ENCODE data around the gene TIPRL. TPM values are rescaled to one million over a fixed set of nuclear protein-coding genes. Genes with fewer than 3 reads are reported as not detected.

Gene TIPRL
- 36.9 and 41.5 TPM in 2 replicates for total RNA-seq (2014; rRNA removed; shearing (Covaris generic))

GRCh38 chr1:168178638-168179437 is at the start of gene TIPRL:
TIPRL (plus strand) TSS chr1:168178962; CDS start chr1:168179078, 116 bp downstream.
- Histone ChIP-seq H3K4me1 (peaks cover 6% of the 10 kb centered on the region), H3K27ac (peak within 1 kb of the TSS; percentile 75), H3K9me3 (replicated peaks) (no peaks in the 10 kb centered on the region), H3K4me3 (peak within 1 kb of the TSS; percentile 87), H3K36me3 (no peaks in the 10 kb centered on the region), H3K27me3 (no peaks in the 10 kb centered on the region)
- peak; percentile 95 to 98 for DNase-seq

GRCh38 chr1:168129933-168130332 is 48.8 kb upstream of the TIPRL start:
- no peak for DNase-seq
- 0 out of 2 replicates have a peak, but pooled peaks cover 2% of the 10 kb centered on the region for H3K36me3 ChIP-seq
- no peak overlapping the region for H3K4me3 ChIP-seq
- no peaks in the 10 kb centered on the region for H3K27me3 ChIP-seq
- H3K4me1 ChIP-seq = no peaks in the 10 kb centered on the region
- H3K9me3 ChIP-seq (replicated peaks) = no peaks in the 10 kb centered on the region
- no peak overlapping the region for H3K27ac ChIP-seq

GRCh38 chr1:168134132-168134531 is 44.6 kb upstream of the TIPRL start:
- Histone ChIP-seq H3K36me3 (0 out of 2 replicates have a peak, but pooled peaks cover 2% of the 10 kb centered on the region), H3K27ac (no peak overlapping the region), H3K4me1 (no peaks in the 10 kb centered on the region), H3K4me3 (no peak overlapping the region), H3K27me3 (no peaks in the 10 kb centered on the region), H3K9me3 (replicated peaks) (no peaks in the 10 kb centered on the region)
- DNase-seq = no peak

- 0 out of 2 replicates have a peak, but pooled peaks cover 2% of the 10 kb centered on the region for H3K36me3 ChIP-seq
- H3K27me3 ChIP-seq = no peaks in the 10 kb centered on the region
- H3K4me3 ChIP-seq = no peak overlapping the region
- H3K4me1 ChIP-seq = no peaks in the 10 kb centered on the region
- no peak overlapping the region for H3K27ac ChIP-seq
- DNase-seq = no peak
- H3K9me3 ChIP-seq (replicated peaks) = no peaks in the 10 kb centered on the region
These were observed 44.1 kb upstream of the TIPRL start for GRCh38 chr1:168134642-168135041.

GRCh38 chr1:168135116-168135920 is 43.4 kb upstream of the TIPRL start:
- H3K27ac ChIP-seq = no peak overlapping the region; the same call in 1 of the 2 replicates
- DNase-seq = peak; percentile 14 to 32
- peak overlapping the region; percentile 95 for H3K4me3 ChIP-seq
- H3K9me3 ChIP-seq (replicated peaks) = no peaks in the 10 kb centered on the region
- H3K27me3 ChIP-seq = no peaks in the 10 kb centered on the region
- H3K4me1 ChIP-seq = no peaks in the 10 kb centered on the region
- H3K36me3 ChIP-seq = 0 out of 2 replicates have a peak, but pooled peaks cover 2% of the 10 kb centered on the region

GRCh38 chr1:168135921-168136708 is 42.6 kb upstream of the TIPRL start:
- Histone ChIP-seq H3K4me1 (no peaks in the 10 kb centered on the region), H3K9me3 (replicated peaks) (no peaks in the 10 kb centered on the region), H3K4me3 (peak overlapping the region; percentile 95), H3K27ac (peak overlapping the region; percentile 41; the same call in 1 of the 2 replicates), H3K27me3 (no peaks in the 10 kb centered on the region), H3K36me3 (0 out of 2 replicates have a peak, but pooled peaks cover 2% of the 10 kb centered on the region)
- peak; percentile 22 to 58 for DNase-seq

GRCh38 chr1:168136709-168137514 is 41.9 kb upstream of the TIPRL start, which contains the start of gene GPR161:
GPR161 (minus strand) TSS chr1:168136930; CDS start chr1:168104850, 32,080 bp downstream.
- Histone ChIP-seq H3K9me3 (replicated peaks) (no peaks in the 10 kb centered on the region), H3K27ac (peak within 1 kb of the TSS; percentile 41; the same call in 1 of the 2 replicates), H3K4me1 (no peaks in the 10 kb centered on the region), H3K27me3 (no peaks in the 10 kb centered on the region), H3K4me3 (peak within 1 kb of the TSS; percentile 95), H3K36me3 (no peaks in the 10 kb centered on the region)
- DNase-seq = peak; percentile 53 to 62

GRCh38 chr1:168137515-168137821 is 41.3 kb upstream of the TIPRL start:
- H3K4me1 ChIP-seq = no peaks in the 10 kb centered on the region
- H3K9me3 ChIP-seq (replicated peaks) = no peaks in the 10 kb centered on the region
- peak overlapping the region; percentile 95 for H3K4me3 ChIP-seq
- H3K27ac ChIP-seq = no peak overlapping the region; the same call in 1 of the 2 replicates
- H3K36me3 ChIP-seq = no peaks in the 10 kb centered on the region
- no peaks in the 10 kb centered on the region for H3K27me3 ChIP-seq
- DNase-seq = no peak

- Histone ChIP-seq H3K27ac (no peak overlapping the region), H3K27me3 (no peaks in the 10 kb centered on the region), H3K4me3 (no peak overlapping the region), H3K4me1 (no peaks in the 10 kb centered on the region), H3K36me3 (no peaks in the 10 kb centered on the region), H3K9me3 (replicated peaks) (no peaks in the 10 kb centered on the region)
- DNase-seq = no peak
These were observed 40.6 kb upstream of the TIPRL start for GRCh38 chr1:168138134-168138533.

GRCh38 chr1:168139070-168139469 is 39.7 kb upstream of the TIPRL start:
- Histone ChIP-seq H3K9me3 (replicated peaks) (no peaks in the 10 kb centered on the region), H3K36me3 (no peaks in the 10 kb centered on the region), H3K27ac (no peak overlapping the region), H3K4me1 (no peaks in the 10 kb centered on the region), H3K27me3 (no peaks in the 10 kb centered on the region), H3K4me3 (no peak overlapping the region)
- DNase-seq = no peak

GRCh38 chr1:168141871-168142385 is 36.8 kb upstream of the TIPRL start:
- no peaks in the 10 kb centered on the region for H3K4me1 ChIP-seq
- H3K9me3 ChIP-seq (replicated peaks) = no peaks in the 10 kb centered on the region
- DNase-seq = no peak
- H3K27me3 ChIP-seq = no peaks in the 10 kb centered on the region
- H3K36me3 ChIP-seq = no peaks in the 10 kb centered on the region
- H3K4me3 ChIP-seq = no peak overlapping the region
- no peak overlapping the region for H3K27ac ChIP-seq

GRCh38 chr1:168145184-168146159 is 33.3 kb upstream of the TIPRL start:
- H3K27me3 ChIP-seq = no peaks in the 10 kb centered on the region
- H3K9me3 ChIP-seq (replicated peaks) = no peaks in the 10 kb centered on the region
- no peaks in the 10 kb centered on the region for H3K36me3 ChIP-seq
- H3K27ac ChIP-seq = no peak overlapping the region
- H3K4me1 ChIP-seq = no peaks in the 10 kb centered on the region
- peak; percentile 79 to 89 for DNase-seq
- H3K4me3 ChIP-seq = peak overlapping the region; percentile 33

GRCh38 chr1:168146160-168146539 is 32.6 kb upstream of the TIPRL start:
- Histone ChIP-seq H3K36me3 (no peaks in the 10 kb centered on the region), H3K27ac (no peak overlapping the region), H3K4me3 (no peak overlapping the region), H3K4me1 (no peaks in the 10 kb centered on the region), H3K27me3 (no peaks in the 10 kb centered on the region), H3K9me3 (replicated peaks) (no peaks in the 10 kb centered on the region)
- DNase-seq = no peak
